Progenitor cell of endocrine pancreas (in vitro differentiated cells): Measurements from ENCODE around the gene OR2D2. TPM values are rescaled to one million over a fixed set of nuclear protein-coding genes. Genes with fewer than 3 reads are reported as not detected.

Source experiments
- DNase-seq: peaks from one replicate; pipeline ENCODE4 v3.0.0; 2021; ENCODE audit warnings: low spot score; ENCODE audit not compliant: unreplicated experiment
- H3K27ac Mint-ChIP-seq: 2 replicates; pipeline ENCODE4 v1.8.0; 2021; ENCODE audit warnings: mild to moderate bottlenecking, moderate library complexity, mixed read lengths
- H3K27me3 Mint-ChIP-seq: 2 replicates; pipeline ENCODE4 v1.8.0; 2021; ENCODE audit warnings: mixed read lengths
- H3K36me3 Mint-ChIP-seq: 2 replicates; pipeline ENCODE4 v1.8.0; 2022; ENCODE audit warnings: mixed read lengths; ENCODE audit not compliant: insufficient read depth
- H3K4me1 Mint-ChIP-seq: 2 replicates; pipeline ENCODE4 v1.8.0; 2021; ENCODE audit warnings: low read depth, mixed read lengths
- H3K4me3 Mint-ChIP-seq: 2 replicates; pipeline ENCODE4 v1.8.0; 2021; ENCODE audit warnings: low read depth, mild to moderate bottlenecking, moderate library complexity, mixed read lengths
- H3K9me3 Mint-ChIP-seq: 2 replicates; pipeline ENCODE4 v1.8.0; 2021; ENCODE audit warnings: low read depth, mixed read lengths
- total RNA-seq: library from RNA; stranded (reverse); gene quantifications from 2 replicates; pipeline ENCODE4 v1.2.1, GENCODE V29; 2021
- TF ChIP-seq, protein P1 (sequence below): fragments of 200-600 bp; sonication (generic); IDR thresholded peaks from one replicate; pipeline ENCODE4 v1.5.0; 2021; ENCODE audit warnings: antibody characterized with exemption, mild to moderate bottlenecking; ENCODE audit not compliant: unreplicated experiment

OR2D2 gene
- total RNA-seq, 1 donor from 2014 or later: 0.53 TPM

DNA sequence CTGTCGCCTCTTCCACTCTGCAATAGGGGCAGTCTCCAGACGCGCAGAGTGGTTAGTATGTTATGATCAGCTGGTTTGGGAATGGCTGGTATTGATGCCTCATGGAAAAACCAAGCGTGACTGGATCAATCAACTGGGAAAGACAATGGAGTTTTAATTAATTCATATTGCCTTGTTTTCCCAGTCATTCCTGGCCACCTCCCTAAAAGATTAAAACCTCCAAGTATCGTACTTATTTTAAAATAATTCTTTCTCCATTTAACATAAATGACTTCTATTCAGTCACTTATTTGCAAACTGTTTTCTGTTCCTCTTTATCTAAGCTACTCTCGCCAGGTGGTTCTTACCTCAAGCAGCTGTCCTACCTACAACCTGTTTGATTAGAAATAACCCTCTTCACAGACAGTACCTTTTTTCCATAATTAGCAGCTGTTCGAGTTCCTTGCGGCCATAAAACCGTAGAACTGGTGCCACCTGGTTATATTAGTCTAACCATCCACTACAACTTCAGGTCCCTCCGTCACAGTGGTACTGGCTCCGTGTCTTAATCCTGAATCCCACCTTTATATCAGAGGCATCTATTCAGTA is 34.8 kb upstream of the OR2D2 start:
- Mint-ChIP-seq H3K4me1 (peaks cover 7% of the 10 kb centered on the region), H3K9me3 (no peaks in the 10 kb centered on the region), H3K27ac (peak overlapping the region; percentile 73), H3K4me3 (peak overlapping the region; percentile 94), H3K36me3 (no peaks in the 10 kb centered on the region), H3K27me3 (no peaks in the 10 kb centered on the region)
- DNase-seq: no peak
- TF ChIP-seq, protein P1, sequence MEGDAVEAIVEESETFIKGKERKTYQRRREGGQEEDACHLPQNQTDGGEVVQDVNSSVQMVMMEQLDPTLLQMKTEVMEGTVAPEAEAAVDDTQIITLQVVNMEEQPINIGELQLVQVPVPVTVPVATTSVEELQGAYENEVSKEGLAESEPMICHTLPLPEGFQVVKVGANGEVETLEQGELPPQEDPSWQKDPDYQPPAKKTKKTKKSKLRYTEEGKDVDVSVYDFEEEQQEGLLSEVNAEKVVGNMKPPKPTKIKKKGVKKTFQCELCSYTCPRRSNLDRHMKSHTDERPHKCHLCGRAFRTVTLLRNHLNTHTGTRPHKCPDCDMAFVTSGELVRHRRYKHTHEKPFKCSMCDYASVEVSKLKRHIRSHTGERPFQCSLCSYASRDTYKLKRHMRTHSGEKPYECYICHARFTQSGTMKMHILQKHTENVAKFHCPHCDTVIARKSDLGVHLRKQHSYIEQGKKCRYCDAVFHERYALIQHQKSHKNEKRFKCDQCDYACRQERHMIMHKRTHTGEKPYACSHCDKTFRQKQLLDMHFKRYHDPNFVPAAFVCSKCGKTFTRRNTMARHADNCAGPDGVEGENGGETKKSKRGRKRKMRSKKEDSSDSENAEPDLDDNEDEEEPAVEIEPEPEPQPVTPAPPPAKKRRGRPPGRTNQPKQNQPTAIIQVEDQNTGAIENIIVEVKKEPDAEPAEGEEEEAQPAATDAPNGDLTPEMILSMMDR: no peak

DNA sequence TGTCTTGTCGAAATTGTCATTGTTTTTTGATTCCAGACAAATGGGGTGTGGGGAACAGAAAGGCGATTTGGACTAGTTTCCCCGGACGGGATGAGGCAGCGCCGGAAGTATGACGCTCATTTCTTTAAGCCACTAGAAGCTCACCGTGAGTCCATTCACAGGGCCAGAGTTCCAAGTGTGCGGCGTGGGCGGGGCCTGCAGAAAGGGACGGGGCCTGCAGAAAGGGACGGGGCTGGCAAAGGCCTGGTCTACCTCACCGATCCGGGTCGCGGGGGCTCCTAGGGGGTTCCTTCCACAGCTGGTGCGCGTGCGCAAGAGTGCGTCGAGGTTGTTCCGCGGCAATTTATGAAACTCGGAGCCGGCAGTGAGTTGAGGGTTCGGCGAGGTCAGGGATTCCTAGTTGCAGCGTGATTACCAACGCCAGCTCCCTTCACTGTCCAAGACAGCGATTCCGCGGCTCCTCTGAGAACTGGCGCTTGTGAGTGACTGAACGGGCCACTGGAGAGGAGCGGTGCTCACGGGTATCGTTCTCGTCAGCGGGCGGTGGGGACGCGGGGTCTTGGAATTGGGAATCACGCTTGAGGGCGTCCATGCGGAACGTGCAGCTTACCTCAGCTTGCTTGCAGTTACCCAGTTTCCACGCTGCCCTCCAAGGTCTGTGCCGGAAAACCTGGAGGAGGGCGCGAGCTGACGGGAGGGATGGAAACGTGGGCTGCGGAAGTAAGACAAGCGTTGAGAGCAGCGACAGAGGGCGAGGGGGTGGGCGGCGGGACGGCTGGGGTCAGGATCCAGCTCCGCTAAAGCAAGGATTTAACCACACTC is 34.1 kb upstream of the OR2D2 start, which contains the start of gene ZNF215:
TSS of gene ZNF215 (plus strand) at position 219 of the 822 bp plus-strand sequence. CDS start 5,847 bp downstream, outside the sequence.
- Mint-ChIP-seq H3K27me3 (no peaks in the 10 kb centered on the region), H3K9me3 (no peaks in the 10 kb centered on the region), H3K27ac (peak within 1 kb of the TSS; percentile 93), H3K4me3 (peak within 1 kb of the TSS; percentile 94), H3K4me1 (peaks cover 7% of the 10 kb centered on the region), H3K36me3 (no peaks in the 10 kb centered on the region)
- TF ChIP-seq, protein P1: no peak
- DNase-seq: peak; percentile 62

DNA sequence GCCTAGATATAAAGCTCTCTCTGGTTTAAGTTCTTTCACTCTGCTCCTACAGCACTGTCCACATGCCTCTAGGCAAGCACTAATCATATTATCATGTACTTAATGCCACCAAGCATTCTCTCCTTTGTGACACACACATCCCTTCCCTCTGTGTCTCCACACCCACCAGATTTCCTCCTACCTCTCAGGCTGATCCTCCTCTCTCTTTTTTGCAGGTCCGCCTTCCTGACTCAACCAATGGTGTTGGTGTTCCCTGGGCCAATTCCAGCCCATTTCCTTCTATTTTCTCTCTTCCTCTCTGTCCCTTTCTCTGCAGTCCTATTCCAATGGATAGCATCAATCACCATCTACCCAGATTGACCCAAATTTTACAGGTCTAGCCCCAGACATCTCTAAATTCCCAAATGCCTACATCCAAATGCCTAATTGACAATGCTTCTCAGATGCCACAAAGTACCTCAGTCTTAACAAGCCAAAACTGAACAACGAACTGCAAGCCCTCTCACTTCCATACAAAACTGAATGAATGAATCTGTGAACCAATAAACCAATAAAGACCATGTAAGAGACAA is 33.4 kb upstream of the OR2D2 start:
- DNase-seq: no peak
- peak overlapping the region; percentile 94 for H3K4me3 Mint-ChIP-seq
- H3K27me3 Mint-ChIP-seq: no peaks in the 10 kb centered on the region
- H3K9me3 Mint-ChIP-seq: no peaks in the 10 kb centered on the region
- TF ChIP-seq, protein P1: no peak
- peak overlapping the region; percentile 93 for H3K27ac Mint-ChIP-seq
- H3K36me3 Mint-ChIP-seq: no peaks in the 10 kb centered on the region
- H3K4me1 Mint-ChIP-seq: peaks cover 7% of the 10 kb centered on the region

DNA sequence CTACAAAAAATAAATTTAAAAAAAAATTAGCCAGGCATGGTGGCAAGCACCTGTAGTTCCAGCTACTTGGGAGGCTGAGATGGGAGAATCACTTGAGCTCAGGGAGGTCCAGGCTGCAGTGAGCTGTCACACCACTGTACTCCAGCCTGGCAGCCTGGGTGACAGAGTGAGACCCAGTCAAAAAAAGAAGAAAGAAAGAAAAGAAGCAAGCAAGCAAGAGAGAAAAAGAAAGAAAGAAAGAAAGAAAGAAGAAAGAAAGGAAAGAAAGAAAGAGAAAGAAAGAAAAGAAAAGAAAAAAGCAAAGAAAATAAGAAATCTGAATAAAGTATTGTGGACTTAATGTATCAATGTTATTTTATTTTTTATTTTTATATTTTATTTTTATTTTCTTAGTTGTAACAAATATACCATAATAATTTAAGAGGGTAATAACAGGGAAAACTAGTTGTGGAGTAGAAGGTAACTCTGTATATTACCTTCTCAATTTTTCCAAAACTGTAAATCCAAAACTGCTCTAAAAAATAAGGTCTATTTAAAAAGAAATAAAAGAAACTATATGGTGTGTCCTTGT is 32.8 kb upstream of the OR2D2 start:
- H3K27me3 Mint-ChIP-seq: no peaks in the 10 kb centered on the region
- TF ChIP-seq, protein P1: no peak

DNA sequence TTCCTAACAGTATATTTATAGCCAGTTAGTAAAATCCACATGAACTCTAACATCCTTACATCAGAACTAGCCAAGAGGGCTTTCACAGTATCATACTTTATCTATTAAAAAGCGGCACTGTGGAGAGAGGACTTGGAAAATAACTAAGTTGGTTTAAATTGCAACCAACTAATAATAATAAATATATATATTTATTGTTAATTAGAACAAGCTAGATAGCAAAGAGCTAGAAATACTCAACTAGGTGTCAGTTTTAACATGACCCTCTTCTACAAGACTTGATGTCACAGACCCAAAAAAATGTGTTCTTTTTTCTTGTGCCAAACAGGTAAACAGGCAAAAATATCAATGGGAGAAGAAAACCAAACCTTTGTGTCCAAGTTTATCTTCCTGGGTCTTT is 28.4 kb upstream of the OR2D2 start, which contains the start of gene OR2D3:
TSS of gene OR2D3 (plus strand) at position 301 of the 400 bp plus-strand sequence. CDS start at position 301, 0 bp downstream.
- no peak within 1 kb of the TSS for H3K27ac Mint-ChIP-seq
- H3K4me3 Mint-ChIP-seq: no peak within 1 kb of the TSS
- H3K27me3 Mint-ChIP-seq: no peaks in the 10 kb centered on the region
- TF ChIP-seq, protein P1: no peak
- H3K4me1 Mint-ChIP-seq: no peaks in the 10 kb centered on the region
- no peaks in the 10 kb centered on the region for H3K36me3 Mint-ChIP-seq
- no peaks in the 10 kb centered on the region for H3K9me3 Mint-ChIP-seq
- DNase-seq: no peak

More for the DNA sequence above, 32.8 kb upstream of the OR2D2 start:
- DNase-seq: no peak
- Mint-ChIP-seq H3K9me3 (no peaks in the 10 kb centered on the region), H3K27ac (no peak overlapping the region), H3K4me1 (peaks cover 7% of the 10 kb centered on the region), H3K4me3 (peak overlapping the region; percentile 94), H3K36me3 (no peaks in the 10 kb centered on the region)
